ENCODE measurements around the gene CDH13.

CDH13 gene

DNA sequence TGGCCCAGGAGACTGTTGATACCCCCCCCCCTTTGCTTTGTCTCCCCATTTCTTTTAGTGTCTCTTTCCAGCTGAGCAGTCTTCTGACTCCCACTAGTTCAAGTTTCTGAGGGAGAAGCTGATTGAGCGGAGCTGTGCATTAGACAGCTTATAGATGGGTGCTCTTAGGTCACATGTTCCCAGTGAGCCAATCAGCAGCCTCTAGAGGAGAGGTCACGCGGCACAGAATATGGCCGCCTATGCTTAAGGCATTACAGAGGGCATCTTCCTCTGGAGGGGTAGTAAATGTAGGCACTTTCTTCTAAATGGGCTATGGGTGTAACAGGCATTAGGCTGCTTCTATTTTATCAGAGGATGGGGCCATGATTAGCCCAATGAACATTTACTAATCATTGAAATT lies 131.6 kb downstream of the CDH13 start:
- no peak for ATAC-seq
- no peak for TF ChIP-seq ZC3H10 (CRISPR knock-in tag; IDR thresholded peaks at IDR 0.05)

DNA sequence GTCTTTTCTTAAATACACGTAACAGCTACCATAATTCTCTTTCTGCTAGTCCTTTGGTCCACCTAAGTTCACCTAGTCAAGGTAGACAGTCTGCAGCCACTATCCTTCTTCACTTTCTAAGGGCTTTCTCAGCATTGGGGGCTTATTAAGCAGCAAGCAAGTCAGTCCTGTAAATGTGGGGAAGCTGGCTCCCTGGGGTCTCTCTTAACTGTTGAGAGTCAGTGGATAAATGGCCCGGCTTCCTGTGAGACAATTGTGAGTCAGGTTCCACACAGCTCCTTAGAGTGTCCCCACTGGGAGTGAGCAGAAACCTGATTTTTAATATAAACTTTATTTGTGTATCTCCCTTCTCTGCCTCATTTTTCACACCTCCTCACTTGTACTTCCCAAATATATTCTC lies 132.1 kb downstream of the CDH13 start:
- TF ChIP-seq, protein P1, sequence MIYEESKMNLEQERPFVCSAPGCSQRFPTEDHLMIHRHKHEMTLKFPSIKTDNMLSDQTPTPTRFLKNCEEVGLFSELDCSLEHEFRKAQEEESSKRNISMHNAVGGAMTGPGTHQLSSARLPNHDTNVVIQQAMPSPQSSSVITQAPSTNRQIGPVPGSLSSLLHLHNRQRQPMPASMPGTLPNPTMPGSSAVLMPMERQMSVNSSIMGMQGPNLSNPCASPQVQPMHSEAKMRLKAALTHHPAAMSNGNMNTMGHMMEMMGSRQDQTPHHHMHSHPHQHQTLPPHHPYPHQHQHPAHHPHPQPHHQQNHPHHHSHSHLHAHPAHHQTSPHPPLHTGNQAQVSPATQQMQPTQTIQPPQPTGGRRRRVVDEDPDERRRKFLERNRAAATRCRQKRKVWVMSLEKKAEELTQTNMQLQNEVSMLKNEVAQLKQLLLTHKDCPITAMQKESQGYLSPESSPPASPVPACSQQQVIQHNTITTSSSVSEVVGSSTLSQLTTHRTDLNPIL (CRISPR knock-in tag; IDR thresholded peaks at IDR 0.05; ENCODE audit: low read depth), result no peak
- TF ChIP-seq SNAI2 (CRISPR knock-in tag; IDR thresholded peaks at IDR 0.05) (no peak), ZFP3 (CRISPR knock-in tag; IDR thresholded peaks at IDR 0.05) (no peak), ZNF70 (CRISPR knock-in tag; IDR thresholded peaks at IDR 0.05) (no peak), GLIS3 (CRISPR knock-in tag; IDR thresholded peaks at IDR 0.05) (no peak), ZC3H10 (CRISPR knock-in tag; IDR thresholded peaks at IDR 0.05) (no peak), BACH2 (CRISPR knock-in tag; IDR thresholded peaks at IDR 0.05; ENCODE audit: borderline replicate concordance) (no peak), ZNF565 (CRISPR knock-in tag; conservative IDR thresholded peaks at IDR 0.05; ENCODE audit: low read depth) (no peak), CSDC2 (CRISPR knock-in tag; IDR thresholded peaks at IDR 0.05) (no peak), OSR1 (CRISPR knock-in tag; IDR thresholded peaks at IDR 0.05) (no peak), ISL1 (CRISPR knock-in tag; IDR thresholded peaks at IDR 0.05) (no peak), TCF4 (CRISPR knock-in tag; IDR thresholded peaks at IDR 0.05; ENCODE audit: borderline replicate concordance) (no peak), ZNF8 (CRISPR knock-in tag; IDR thresholded peaks at IDR 0.05) (no peak), RARB (CRISPR knock-in tag; IDR thresholded peaks at IDR 0.05) (no peak)
- TF ChIP-seq, protein P2, sequence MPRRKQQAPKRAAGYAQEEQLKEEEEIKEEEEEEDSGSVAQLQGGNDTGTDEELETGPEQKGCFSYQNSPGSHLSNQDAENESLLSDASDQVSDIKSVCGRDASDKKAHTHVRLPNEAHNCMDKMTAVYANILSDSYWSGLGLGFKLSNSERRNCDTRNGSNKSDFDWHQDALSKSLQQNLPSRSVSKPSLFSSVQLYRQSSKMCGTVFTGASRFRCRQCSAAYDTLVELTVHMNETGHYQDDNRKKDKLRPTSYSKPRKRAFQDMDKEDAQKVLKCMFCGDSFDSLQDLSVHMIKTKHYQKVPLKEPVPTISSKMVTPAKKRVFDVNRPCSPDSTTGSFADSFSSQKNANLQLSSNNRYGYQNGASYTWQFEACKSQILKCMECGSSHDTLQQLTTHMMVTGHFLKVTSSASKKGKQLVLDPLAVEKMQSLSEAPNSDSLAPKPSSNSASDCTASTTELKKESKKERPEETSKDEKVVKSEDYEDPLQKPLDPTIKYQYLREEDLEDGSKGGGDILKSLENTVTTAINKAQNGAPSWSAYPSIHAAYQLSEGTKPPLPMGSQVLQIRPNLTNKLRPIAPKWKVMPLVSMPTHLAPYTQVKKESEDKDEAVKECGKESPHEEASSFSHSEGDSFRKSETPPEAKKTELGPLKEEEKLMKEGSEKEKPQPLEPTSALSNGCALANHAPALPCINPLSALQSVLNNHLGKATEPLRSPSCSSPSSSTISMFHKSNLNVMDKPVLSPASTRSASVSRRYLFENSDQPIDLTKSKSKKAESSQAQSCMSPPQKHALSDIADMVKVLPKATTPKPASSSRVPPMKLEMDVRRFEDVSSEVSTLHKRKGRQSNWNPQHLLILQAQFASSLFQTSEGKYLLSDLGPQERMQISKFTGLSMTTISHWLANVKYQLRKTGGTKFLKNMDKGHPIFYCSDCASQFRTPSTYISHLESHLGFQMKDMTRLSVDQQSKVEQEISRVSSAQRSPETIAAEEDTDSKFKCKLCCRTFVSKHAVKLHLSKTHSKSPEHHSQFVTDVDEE (CRISPR knock-in tag; IDR thresholded peaks at IDR 0.05), result no peak
- TF ChIP-seq, protein P3, sequence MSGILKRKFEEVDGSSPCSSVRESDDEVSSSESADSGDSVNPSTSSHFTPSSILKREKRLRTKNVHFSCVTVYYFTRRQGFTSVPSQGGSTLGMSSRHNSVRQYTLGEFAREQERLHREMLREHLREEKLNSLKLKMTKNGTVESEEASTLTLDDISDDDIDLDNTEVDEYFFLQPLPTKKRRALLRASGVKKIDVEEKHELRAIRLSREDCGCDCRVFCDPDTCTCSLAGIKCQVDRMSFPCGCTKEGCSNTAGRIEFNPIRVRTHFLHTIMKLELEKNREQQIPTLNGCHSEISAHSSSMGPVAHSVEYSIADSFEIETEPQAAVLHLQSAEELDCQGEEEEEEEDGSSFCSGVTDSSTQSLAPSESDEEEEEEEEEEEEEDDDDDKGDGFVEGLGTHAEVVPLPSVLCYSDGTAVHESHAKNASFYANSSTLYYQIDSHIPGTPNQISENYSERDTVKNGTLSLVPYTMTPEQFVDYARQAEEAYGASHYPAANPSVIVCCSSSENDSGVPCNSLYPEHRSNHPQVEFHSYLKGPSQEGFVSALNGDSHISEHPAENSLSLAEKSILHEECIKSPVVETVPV (CRISPR knock-in tag; IDR thresholded peaks at IDR 0.05), result no peak
- TF ChIP-seq, protein P4, sequence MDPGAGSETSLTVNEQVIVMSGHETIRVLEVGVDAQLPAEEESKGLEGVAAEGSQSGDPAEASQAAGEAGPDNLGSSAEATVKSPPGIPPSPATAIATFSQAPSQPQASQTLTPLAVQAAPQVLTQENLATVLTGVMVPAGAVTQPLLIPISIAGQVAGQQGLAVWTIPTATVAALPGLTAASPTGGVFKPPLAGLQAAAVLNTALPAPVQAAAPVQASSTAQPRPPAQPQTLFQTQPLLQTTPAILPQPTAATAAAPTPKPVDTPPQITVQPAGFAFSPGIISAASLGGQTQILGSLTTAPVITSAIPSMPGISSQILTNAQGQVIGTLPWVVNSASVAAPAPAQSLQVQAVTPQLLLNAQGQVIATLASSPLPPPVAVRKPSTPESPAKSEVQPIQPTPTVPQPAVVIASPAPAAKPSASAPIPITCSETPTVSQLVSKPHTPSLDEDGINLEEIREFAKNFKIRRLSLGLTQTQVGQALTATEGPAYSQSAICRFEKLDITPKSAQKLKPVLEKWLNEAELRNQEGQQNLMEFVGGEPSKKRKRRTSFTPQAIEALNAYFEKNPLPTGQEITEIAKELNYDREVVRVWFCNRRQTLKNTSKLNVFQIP (CRISPR knock-in tag; IDR thresholded peaks at IDR 0.05; ENCODE audit: borderline replicate concordance, low read depth), result no peak
- no peak for ATAC-seq

DNA sequence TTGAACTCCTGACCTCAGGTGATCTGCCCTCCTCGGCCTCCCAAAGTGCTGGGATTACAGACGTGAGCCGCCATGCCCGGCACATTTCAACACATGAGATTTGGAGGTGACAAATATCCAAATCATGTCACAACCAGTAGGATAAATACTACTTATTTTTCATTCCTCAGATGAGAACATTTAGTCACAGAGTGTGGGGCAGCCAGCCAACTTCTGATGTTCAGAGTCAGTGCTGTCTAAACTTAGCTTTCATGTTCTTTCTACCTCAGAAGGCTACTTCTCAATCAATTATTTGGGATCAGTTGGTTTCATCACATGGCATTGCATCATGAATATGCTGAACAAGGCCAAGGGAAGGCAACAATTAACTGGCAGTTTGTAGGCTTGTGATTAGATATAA lies 134.5 kb downstream of the CDH13 start:
- peak; percentile 77 for ATAC-seq
- TF ChIP-seq BACH2 (CRISPR knock-in tag; IDR thresholded peaks at IDR 0.05; ENCODE audit: borderline replicate concordance), result no peak
- no peak for TF ChIP-seq OSR1 (CRISPR knock-in tag; IDR thresholded peaks at IDR 0.05)
- no peak for TF ChIP-seq RARB (CRISPR knock-in tag; IDR thresholded peaks at IDR 0.05)
- TF ChIP-seq, protein P3 (CRISPR knock-in tag; IDR thresholded peaks at IDR 0.05), result no peak
- TF ChIP-seq, protein P4 (CRISPR knock-in tag; IDR thresholded peaks at IDR 0.05; ENCODE audit: borderline replicate concordance, low read depth), result no peak
- no peak for TF ChIP-seq SNAI2 (CRISPR knock-in tag; IDR thresholded peaks at IDR 0.05)
- TF ChIP-seq TOX (CRISPR knock-in tag; IDR thresholded peaks at IDR 0.05; ENCODE audit: borderline replicate concordance), result no peak
- no peak for TF ChIP-seq TCF4 (CRISPR knock-in tag; IDR thresholded peaks at IDR 0.05; ENCODE audit: borderline replicate concordance)
- TF ChIP-seq ARNTL (CRISPR knock-in tag; IDR thresholded peaks at IDR 0.05; ENCODE audit: borderline replicate concordance, low read depth), result no peak
- TF ChIP-seq ZFP3 (CRISPR knock-in tag; IDR thresholded peaks at IDR 0.05), result no peak
- TF ChIP-seq GLIS3 (CRISPR knock-in tag; IDR thresholded peaks at IDR 0.05), result no peak
- no peak for TF ChIP-seq CSDC2 (CRISPR knock-in tag; IDR thresholded peaks at IDR 0.05)

Data from SK-N-SH treated with all-trans-retinoic acid at 6 μM for 48 hours (cell line).